H4 (cell line): ENCODE results near the gene SGCE. TPM values are rescaled to one million over a fixed set of nuclear protein-coding genes. Genes with fewer than 3 reads are reported as not detected.

ENCODE experiments used
- DNase-seq: peaks from one replicate; pipeline ENCODE4 v3.0.0-alpha.2; 2015; ENCODE audit warnings: low spot score
- total RNA-seq: library from RNA; depleted of rRNA; stranded (reverse); fragments of >200 nt; shearing (Covaris generic); gene quantifications from 2 replicates; pipeline ENCODE4 v1.2.3, GENCODE V29; 2014; rRNA removed

The SGCE gene
- total RNA-seq, 1 experiment from 2014 or later: 120 TPM

DNA sequence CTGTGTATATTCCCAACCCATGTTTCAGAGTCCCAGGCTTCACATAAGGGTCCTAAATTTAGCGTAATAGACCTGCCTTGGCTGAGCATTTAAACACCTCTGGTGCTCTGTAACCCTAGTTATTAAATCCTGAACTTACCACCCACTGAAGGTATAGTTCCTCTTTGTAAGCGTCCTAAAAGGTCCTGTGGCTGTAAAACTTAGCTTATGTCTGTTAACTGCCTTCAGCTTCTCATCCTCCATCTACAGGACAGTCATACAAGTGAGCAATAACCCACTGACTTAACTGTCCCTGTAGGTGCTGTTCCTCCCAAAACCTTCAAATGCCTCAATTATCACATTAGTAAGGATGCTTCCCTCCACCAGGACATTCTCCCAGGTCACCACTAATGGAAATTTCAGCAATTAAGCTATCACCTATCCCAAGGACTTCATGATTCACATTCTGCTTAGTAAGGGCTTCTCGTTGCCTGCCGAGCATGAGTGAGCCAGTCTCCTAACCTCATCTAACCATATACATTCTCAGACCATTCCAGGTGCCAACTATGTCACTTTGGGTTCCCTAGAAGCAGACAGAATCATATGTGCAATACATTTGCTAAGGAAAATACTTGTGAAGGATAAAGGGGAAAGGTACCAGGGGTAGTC, 90.6 kb downstream of the SGCE start:
- DNase-seq: no peak

DNA sequence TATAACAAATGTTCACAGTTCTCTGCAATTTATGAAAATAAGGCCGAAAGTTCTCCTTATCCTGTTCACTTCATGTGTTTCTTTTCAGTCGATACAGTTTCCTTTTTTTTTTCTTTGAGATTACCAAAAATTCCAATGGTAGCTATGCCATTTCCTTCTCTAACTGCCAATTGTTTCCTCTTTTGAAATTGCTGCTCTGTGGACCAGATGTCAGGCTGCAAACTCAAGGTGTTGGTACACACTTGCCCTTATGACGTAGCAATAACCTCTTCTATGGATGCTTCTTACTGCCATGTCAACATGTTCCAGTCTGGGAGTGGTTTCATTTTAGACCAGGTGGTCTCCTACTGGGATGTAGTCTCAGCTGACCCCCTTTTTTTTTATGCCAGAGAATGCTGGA, 93.4 kb downstream of the SGCE start:
- DNase-seq: no peak

DNA sequence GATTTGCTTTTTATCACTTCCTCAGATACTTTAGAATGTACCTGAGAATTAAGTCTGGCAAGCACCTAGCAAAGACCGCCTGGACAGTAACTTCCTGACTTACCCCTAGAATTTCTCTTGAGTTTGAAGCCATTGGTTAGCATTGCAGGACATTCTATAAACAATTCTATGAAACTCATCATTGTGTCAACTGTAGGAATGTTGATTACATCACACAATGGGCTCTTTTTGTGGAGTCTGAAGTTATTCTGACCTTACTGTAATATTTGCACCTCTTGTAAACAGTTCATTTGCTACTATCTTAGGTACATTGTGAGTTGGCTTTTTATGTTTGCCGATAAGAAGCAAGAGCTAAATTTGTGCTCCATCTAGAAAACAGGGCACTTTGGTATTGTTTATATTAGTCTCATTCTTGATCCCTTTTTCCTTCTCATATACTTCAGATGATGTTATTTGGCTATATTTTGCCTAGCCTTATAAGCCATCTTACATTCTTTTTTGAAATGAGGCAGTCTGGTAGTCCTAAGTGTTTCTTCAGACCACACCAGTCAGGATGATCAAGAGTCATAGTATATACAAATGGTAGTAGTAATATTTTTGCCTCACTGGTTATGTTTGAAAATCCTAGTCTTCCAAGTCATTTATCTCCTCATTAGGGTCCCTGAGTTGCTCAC, 94.0 kb downstream of the SGCE start:
- DNase-seq: peak; percentile 35

DNA sequence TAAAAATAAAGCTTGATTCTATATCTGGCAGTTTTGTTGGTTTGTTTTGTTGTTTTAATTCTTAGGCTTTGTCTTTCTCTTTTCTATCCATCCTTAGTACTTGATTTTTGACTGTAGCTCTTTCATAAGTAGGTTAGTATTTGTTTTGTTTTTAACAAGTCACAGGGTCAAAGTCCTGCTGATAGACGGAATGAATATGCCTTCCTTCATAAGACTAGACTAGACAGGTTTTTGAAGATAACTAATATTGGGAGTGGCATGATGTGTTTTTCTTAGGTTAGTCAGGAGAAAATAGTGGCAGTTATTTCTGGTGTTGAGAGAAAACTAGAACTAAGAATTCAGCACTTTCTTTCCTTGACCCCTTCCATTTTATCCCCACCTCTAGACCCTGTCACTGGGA, 96.0 kb downstream of the SGCE start:
- DNase-seq: no peak

DNA sequence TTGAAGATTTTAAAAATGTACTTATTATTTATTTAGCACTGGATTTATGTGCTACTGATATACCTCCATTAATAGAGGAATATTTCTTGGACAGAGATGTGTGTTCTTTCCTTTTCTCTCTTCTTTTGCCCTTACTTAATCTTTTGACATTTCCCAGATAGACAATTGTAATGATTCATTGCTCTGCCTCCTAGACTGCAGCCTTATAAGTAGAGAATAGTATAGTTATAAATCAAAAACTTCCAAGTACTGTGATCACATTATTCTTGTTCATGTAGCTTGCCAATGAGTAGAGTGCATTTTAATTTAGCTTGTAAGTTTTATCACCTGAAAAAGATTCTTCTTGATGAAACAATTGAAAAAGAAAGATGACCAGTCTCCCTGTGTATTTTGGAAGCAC, 98.7 kb downstream of the SGCE start:
- no peak for DNase-seq

DNA sequence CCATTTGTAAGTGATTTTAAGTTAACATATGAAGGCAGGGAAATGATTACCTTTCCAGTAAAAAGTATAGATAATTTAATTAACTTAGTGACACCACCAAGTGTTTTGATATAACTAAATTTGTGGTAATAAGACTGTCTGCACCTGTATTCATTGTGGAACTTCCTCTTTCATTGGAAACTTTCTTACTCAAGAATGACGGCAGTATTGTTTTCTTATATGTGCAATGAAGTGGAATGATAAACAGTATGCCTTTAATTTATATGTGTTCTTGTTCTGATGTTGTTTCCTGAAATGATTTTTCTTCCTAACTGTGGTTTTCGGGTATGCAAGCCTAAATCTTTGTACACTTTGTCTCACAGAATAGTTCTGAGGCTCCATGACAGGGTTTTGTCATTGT, 99.9 kb downstream of the SGCE start:
- DNase-seq: no peak

DNA sequence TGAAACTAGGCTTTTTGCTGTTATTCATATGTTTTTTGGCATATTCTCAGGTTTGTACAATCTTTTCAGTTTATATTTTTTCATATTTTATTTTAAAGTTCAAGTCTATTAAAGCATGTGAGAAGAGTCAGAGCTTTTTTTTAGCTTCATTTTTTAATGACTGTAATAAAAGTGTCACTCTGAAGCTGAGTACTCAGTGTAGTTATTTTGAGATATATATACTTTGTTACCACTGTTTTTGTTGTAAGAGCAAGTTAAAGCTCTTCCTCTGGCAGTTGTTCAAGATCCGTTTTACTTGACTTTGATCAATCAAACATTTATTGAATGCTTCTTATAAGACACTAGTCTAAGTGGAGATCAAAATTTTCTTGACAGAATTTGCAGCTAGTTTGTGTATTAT, 108.8 kb downstream of the SGCE start:
- no peak for DNase-seq

DNA sequence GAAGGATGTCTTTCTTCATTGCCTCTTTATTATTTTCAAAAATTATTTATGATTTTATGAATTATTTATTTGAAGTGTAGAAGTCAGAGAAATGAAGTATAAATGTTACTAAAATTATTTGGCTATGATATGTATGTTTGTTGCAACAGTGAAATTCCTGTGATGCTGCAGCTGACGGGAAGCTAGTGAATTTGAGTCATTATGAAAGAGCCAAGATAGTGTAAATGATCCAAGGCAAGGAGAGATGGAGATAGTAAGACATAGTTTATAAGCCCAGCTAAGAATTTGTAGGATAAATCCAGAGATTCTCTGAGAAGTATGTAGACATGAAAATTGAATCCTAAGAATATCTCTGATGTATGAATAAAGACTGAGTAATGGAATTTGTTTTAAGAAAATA, 115.5 kb downstream of the SGCE start:
- DNase-seq: no peak

Other genes starting within 250 kb of the SGCE start
- 13.7 and 15.3 TPM in 2 replicates for gene CASD1, start 146.3 kb downstream of the SGCE start, total RNA-seq